ENCODE results near the gene RFC5. TPM values are rescaled to one million over a fixed set of nuclear protein-coding genes. Genes with fewer than 3 reads are reported as not detected.

Gene RFC5
- total and polyA plus RNA-seq, 10 of the 15 experiments (the other 5 are each of a cell fraction or from before 2014, with no cell fraction given): 30.9 to 73.3 (median 53.5) TPM

- in situ Hi-C loops (cut with MboI) (no loop called here), intact Hi-C loops (cut with micrococcal nuclease; ENCODE audit: unreplicated experiment) (no loop called here)
- H3K4me3 ChIP-seq: no peak overlapping the region
- no peaks in the 10 kb centered on the region for H4K20me1 ChIP-seq (ENCODE audit: control insufficient read depth, insufficient read depth)
- H3K27me3 ChIP-seq (replicated peaks in 1 of 2; ENCODE audit: control insufficient read depth in 2 of 2, insufficient read depth in 2 of 2, low read length in 1 of 2): no peaks in the 10 kb centered on the region
- ATAC-seq (no peak), DNase-seq (ENCODE audit: low read depth, low spot score) (no peak), FAIRE-seq (no peak)
- no peak overlapping the region for H3K4me2 ChIP-seq (ENCODE audit: control insufficient read depth, insufficient read depth)
- no peak for TF ChIP-seq CBFB (IDR thresholded peaks at IDR 0.05; ENCODE audit: low read depth)
- no peak for TF ChIP-seq RELB (IDR thresholded peaks at IDR 0.05; ENCODE audit: low read depth)
- no peak for TF ChIP-seq JUNB (IDR thresholded peaks at IDR 0.05)
- no peak for TF ChIP-seq ZNF592 (IDR thresholded peaks at IDR 0.05)
- TF ChIP-seq SIX5 (IDR thresholded peaks at IDR 0.05; ENCODE audit: low read depth, low read length, severe bottlenecking): no peak
- no peak for TF ChIP-seq TCF7 (IDR thresholded peaks at IDR 0.05; ENCODE audit: borderline replicate concordance)
- no peaks in the 10 kb centered on the region for H3K4me1 ChIP-seq (ENCODE audit: control insufficient read depth, insufficient read depth, low read length)
- no TSS peak for BruUV-seq (replicated peaks)
- no peak overlapping the region for H2AFZ ChIP-seq (ENCODE audit: control insufficient read depth, low read depth, low read length)
- WGBS (ENCODE audit: insufficient coverage, insufficient replicate concordance, low lambda C conversion rate, missing lambda C conversion rate): 100% methylated on average over 1 of the region's 1 CpG
- ChIA-PET SMC1A (ENCODE audit: uncharacterized antibody, unreplicated experiment) (no interaction called here), POLR2A (no interaction called here), CTCF (interaction anchor here (0.8 kb wide), 1 partner anchor 121 kb away, joined by 3 read pairs; no protein-coding TSS in a partner anchor), RAD21 (ENCODE audit: unreplicated experiment) (no interaction called here)
- H3K9me3 ChIP-seq (replicated peaks; ENCODE audit: control insufficient read depth, insufficient read depth, low read length): no peaks in the 10 kb centered on the region; the same call in 2 of the 3 replicates
- no peak overlapping the region for H3K27ac ChIP-seq (ENCODE audit: control insufficient read depth, insufficient read depth)
- no peaks in the 10 kb centered on the region for H3K36me3 ChIP-seq (ENCODE audit: control insufficient read depth in 2 of 2, insufficient read depth in 2 of 2, low read length in 1 of 2)
- H3K9ac ChIP-seq (ENCODE audit: control insufficient read depth, insufficient read depth, low read length): no peak overlapping the region
- no peaks in the 10 kb centered on the region for H3K79me2 ChIP-seq (ENCODE audit: control insufficient read depth, insufficient read depth, low read length)
These were observed 39.1 kb upstream of the RFC5 start for GRCh38 chr12:117977373-117977772.

Data from GM12878 (cell line).